GM18499 (cell line): Measurements from ENCODE around the gene CYTH3.
A peak's percentile ranks its signal among the peaks of the same experiment; 100 is the strongest.
"Not testable (repeated sequence)": the region's sequence is repeated elsewhere in the genome, so short reads cannot be mapped to it uniquely, and the experiment has no call there.

Source experiments
- ATAC-seq: cut with Tn5 transposase; IDR thresholded peaks from one replicate; pipeline ENCODE4 v1.9.1; 2021; ENCODE audit warnings: moderate number of reproducible peaks; ENCODE audit not compliant: insufficient read depth, unreplicated experiment

CYTH3 gene

DNA sequence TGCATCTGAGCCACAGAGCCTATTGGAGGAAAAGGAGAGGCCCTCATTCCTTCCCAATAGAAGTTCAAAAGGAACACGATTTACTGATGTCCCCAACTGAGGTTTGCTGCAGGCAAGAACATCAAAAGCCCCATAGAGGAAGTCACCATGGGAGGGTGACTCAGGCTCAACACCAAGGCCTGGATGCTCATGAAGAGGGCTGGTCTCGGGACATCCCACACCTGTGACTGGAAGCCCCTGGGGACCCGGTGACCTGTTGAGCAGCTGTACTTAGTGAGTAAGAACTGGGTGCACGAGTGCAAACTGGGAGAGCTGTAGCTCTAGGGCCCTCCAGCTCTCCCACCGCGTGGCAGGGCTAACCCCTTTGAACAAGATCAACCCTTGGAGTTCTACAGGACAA lies 38.0 kb downstream of the CYTH3 start:
- peak; percentile 49 for ATAC-seq

DNA sequence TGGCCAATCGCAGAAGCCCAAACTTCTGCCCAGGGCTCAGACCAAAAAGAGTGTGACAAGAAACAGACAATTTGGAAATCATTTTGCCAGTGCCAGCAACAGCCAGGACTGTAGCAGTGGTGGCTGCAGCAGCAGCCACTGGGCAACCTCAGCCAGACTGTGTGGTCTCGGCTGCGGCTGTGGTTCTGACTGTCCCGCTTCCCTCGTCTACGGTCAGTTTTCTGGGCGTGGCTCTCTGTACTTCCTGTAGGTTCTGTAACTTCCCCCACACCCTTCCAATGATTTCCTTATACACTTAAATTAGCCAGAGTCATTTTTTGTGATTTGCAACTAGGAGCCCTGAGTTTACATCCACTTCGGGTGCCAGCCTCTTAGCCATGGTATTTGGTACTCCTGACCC lies 39.9 kb downstream of the CYTH3 start:
- no peak for ATAC-seq

DNA sequence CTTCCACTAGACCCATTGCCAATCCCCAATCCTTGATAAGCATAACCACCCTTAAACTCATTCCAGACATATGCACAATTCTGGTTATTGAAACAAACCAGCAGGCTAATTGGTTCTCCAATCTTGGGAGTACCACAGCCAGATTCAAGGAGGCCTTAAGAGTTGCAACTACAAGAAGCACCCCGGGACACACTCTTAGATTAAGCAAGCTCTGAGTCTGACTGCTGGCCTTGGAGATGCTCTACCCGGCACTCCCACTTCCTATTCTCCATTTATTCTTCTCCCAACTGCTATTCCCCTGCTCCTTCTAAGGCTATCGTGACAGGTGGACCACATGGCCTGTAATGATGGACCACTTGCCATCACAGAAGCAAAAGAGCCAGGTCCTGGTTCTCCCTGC lies 40.3 kb downstream of the CYTH3 start:
- ATAC-seq, result no peak

DNA sequence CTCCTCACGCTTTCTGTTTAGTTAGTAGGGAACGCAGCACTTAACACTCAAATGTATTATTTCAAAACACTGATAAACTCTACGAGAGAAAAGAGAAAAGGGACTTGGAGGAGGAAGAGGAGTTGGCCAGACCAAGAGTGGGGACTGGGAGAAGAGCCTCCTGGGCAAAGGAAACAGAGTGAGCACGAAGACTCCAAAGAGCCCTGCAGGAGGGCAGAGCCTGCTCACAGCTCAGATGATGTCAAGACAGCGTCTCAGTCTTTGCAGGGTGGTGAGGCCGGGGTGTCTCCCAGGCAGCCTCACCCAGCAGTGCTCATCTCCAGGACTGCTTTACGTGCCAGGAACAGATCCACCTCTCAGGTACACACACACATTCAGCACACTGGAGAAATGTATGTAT lies 41.2 kb downstream of the CYTH3 start:
- ATAC-seq, result no peak

DNA sequence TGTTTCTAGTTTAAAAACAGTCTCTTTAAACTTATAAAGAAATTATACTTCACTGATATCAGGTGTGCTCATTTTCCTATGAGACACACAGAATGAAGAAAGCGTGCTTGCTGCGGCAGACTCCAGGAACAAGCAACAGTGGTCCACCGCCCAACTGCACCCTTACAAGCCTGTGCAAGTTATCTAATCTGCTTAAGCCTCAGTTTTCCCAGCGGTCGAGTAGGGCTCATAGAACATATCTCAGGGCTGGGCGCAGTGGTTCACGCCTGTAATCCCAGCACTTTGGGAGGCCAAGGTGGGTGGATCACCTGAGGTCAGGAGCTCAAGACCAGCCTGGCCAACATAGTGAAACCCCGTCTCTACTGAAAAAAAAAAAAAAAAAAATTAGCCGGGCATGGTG lies 43.1 kb downstream of the CYTH3 start:
- not testable (repeated sequence) for ATAC-seq

DNA sequence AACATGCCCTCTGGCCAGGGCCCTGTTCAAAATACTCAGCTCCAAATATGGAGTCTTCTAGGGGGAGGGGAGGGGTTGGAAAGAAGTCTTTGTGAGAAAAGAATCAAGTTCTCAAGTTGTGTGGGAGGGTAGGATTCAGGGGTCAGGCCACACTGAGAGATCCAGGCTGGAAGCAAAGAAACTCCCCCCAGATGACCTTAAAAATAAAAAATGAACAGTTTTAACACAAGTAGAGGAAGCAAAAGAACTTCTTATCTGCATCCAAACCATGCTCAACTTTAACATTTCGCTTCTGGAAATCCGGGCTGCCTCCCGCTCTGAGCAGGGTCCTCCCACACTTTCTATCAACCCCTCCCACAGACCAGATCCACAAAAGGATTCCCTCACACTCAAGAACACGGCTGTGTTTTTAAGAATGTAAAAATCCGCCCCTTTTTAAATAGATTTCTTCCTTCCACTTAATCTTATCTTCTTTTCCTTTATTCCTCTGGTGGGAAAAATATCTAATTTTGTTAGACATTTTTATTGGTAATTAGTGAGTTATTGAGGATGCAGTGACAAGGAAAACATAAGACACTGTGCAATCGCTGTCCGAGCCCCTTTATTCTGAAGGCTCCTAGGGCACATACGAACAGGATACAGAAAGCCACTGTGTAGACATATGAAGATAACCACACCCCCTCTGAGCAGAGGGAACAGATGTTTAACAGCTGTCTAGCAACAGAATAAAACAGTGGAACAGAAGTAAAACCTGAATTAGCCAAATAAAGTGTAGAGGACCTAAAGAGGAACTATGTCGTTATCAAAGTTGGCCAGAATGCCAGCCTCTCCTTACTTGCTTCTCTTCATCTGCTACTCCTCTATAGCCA lies 43.8 kb downstream of the CYTH3 start:
- peak; percentile 67 for ATAC-seq

DNA sequence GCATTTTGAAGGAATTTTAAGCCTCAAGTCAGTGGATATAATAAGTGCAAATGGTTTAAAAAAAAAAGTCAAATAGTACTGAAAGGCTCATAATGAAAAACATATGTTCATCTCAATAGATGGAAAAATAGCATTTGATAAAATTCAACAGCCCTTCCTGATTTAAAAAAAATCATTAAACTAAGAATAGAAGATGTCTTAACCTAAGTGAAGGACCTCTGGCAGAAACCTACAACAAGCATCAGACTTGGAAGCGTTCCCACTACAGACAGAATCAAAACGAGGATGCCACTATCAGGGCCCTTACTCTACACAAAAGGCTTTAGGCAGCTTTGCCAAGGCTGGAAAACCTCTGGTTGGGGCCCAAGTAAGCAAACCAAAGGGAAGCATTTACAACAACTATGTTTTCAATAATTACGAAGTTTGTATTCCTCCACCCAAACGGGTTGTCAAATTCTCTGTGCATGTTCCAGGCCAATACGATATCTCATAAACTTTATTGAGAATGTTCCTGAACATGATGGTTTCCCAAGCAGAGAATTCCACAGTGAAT lies 45.1 kb downstream of the CYTH3 start:
- no peak for ATAC-seq

DNA sequence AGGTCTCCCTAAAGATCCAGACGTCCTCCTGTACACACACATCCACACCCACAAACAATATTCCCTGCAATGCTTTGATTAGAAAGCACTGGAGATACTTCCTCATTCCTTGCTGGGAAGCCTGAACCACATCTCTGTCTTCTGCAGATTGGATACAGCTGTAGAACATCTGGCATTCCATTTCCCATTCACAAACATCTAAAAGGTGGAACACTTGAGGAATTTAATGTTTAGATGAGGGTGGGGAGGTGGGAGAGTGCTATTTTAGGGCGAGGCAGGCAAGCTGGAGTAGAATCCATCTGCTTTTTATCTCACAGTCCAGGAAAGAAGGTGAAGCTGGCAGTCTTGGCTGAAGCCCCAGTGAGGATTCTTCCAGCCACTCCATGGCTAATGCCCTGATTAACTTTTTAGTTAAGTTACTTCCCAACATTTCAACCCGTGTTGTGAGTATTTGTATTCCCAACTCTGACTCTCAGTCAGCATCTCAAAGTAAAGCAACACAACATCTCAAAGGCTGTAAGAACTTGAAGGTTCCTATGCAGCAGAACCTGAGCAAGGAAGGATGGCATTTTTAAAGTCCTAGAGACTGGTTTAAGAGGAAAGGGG lies 46.1 kb downstream of the CYTH3 start:
- ATAC-seq, result no peak

DNA sequence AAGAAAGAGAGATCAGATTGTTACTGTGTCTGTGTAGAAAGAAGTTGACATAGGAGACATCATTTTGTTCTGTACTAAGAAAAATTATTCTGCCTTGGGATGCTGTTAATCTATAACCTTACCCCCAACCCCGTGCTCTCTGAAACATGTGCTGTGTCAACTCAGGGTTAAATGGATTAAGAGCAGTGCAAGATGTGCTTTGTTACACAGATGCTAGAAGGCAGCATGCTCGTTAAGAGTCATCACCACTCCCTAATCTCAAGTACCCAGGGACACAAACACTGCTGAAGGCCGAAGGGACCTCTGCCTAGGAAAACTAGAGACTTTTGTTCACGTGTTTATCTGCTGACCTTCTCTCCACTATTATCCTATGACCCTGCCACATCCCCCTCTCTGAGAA lies 49.0 kb downstream of the CYTH3 start:
- not testable (repeated sequence) for ATAC-seq

DNA sequence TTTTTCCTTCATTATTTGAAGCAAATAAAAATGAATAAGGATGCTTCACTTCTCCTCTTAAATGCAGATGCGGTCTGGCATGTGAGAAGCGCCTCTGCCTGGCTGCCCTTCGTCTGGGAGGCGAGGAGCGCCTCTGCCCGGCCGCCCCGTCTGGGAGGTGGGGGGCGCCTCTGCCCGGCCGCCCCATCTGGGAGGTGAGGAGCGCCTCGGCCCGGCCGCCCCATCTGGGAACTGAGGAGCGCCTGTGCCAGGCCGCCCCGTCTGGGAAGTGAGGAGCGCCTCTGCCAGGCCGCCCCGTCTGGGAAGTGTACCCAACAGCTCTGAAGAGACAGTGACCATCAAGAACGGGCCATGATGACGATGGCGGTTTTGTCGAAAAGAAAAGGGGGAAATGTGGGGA lies 49.4 kb downstream of the CYTH3 start:
- ATAC-seq, result not testable (repeated sequence)

DNA sequence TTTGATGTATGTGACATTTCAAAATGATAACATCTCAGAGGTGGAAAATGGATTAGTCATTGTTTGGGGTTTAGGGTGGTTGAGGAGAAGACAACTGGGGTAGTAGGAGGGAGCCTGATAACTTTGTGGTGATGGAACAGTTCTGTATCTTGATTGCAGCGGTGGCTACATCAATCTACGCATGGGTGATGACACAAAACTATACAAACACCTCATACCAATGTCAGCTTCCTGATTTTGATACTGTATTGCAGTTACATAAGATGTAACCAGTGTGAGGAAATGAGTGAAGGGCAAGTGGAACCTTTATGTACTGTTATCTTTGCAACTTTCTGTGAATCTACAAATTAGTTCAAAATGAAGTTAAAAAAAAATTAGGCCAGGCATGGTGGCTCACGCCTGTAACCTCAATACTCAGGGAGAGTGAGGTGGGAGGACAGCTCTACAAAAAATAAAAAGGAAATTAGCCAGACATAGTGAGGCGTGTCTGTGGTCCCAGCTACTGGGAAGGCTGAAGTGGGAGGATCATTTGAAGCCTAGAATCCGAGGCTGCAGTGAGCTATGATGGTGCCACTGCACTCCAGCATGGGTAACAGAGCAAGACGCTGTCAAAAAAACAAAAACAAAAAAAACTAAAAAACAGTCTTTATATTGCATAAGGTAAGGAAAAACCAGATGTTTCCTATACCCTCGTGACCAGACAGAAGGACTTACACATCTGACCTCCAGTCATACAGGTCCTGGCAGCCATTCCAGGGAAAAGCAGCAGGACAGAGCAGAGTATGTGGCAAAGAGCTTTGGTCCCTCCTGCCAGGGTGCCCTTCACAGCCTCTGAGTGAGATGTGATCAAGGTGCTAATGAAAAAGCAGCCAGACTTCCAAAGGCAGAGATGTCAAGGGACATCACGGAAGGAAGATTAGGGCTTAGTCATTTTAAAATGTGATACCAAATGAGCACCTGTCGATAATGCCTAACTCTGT lies 50.8 kb downstream of the CYTH3 start:
- ATAC-seq, result no peak

DNA sequence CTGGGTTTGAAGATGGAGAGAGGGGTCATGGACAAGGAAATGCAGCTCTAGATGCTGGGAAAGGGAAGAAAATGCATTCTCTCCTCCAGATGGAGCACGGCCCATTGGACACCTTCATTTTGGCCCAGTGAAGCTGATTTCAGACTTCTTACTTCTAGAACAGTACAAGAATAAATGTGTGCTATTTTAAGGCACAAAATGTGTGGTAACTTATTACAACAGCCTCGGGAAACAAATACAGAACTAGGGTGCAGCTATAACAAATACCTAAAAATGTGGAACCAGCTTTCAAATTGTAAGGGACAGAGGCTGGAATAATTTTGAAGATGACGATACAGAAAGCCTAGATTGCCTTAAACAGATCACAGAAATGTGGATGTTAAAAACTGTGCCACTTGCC lies 54.1 kb downstream of the CYTH3 start:
- no peak for ATAC-seq

DNA sequence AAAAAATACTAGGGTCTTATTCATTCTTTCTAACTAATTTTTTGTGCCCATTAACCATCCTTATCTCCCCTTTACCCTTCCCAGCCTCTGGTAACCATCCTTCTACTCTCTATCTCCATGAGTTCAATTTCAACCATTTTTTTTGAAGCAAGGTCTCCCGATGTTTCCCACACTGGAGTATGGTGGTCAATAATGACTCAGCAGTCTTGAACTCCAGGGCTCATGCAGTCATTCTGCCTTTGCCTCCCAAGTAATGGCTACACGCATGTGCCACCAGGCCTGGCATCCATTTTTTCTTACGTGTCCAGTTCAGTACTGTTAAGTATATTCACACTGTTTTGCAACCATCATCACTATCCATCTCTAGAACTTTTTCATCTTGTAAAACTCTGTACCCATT lies 60.4 kb downstream of the CYTH3 start:
- no peak for ATAC-seq

DNA sequence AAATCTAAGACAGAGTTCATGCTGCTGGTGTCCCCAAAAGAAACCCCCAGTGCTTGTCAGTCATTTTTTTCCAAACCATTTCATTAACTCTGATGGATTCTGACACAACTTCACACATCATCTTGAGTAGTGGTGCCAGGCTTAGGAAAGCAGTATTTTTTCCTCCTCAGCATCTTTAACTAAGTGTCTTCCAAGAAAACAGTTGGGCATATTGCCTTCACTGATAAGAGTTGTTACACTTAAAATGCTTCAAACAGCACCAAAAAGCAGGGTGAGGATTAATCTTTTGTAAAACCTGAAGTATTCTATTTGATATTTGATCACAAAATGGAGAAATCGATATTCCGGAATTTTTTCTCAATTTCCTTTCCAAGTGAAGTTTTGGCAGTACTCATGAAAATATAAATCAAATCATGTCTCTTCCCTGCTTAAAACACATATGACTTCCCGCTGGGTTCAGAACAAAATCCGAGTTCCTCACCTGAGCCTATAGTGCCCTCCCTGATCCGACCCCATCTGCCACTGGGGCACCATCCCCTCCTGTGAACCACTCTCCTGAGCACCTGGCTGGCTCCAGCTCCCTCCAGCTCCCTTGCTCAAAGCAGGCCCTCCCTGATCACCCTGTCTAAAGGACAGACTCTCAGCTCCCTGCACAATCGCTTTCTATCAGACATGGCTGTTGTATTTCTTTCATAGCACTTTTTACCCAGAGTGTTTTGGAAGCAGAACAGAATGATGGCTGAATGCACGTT lies 61.6 kb downstream of the CYTH3 start:
- no peak for ATAC-seq

DNA sequence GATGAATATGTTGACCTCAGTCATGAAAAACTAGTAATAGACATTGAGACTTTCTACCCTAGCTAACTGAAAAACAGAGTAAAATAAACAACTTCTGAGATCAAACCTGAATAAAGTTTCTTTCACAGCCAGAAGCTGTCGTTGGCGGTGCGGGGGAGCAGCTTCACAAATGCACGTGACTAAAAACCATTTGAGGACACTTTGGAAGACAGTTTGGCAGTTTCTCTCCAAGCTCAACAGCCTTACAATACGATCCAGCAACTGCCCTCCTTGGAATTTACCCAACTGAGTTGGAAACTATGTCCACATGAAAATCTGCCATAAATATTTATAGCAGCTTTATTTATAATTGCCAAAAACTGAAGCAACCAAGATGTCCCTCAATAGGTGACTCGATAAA lies 63.1 kb downstream of the CYTH3 start:
- ATAC-seq, result no peak

DNA sequence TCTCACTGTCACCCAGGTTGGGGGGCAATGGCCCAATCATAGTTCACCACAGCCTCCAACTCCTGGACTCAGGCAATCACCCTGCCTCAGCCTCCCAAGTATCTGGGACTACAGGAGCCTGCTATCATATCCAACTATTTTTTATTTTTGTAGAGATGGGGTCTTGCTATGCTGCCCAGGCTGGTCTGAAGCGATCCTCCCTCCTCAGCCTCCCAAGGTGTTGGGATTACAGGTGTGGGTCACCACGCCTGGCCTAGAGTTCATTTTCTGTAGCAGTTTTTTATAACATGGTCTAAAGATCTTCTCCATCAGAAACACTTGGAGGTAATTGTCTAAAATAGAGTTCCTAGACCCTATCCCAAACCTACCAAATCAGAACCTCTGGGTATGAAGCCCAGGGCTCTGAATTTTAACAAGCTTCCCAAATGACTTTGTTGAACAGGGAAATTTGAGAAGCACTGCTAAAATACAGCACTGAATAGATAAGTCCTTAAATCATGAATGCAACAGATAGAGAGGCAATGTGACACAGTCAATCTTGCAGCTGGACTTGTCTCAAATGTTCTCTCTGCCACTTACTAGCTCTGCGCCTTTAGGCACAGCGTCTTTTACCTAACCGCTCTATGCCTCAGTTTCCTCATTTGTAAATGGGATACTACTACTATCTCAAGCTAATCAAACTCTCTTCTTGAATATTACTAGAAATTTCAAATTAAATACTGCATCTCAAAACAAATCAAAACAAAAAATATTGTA lies 63.7 kb downstream of the CYTH3 start:
- ATAC-seq, result no peak

DNA sequence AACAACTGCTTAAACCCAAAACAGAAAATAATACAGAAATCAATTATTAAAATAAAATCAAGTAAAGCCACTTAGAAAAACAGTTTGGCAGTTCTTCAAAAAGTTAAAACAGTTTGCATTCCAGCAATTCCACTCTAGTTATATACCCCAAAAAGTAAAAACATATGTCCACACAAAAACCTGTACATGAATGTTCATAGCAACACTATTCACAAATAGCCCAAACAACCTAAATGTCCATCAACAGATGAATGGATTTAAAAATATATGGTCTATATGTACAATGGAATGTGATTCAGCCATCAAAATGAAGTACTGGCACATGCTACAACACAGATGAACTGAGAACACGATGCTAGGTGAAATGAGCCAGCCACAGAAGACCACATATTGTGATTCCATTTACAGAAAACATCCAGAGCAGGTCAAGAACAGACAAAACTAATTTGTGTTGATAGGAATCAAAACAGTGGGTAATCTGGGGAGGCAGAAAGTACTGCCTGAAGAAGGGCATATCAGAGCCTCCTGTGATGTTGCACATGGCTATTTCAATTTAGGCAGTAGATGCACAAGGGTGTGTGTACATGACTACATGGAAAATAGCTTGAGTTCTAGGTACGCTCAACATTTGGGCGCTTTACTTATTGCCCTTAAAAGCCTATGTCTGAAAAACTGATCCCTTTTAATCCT lies 66.3 kb downstream of the CYTH3 start:
- ATAC-seq, result no peak

DNA sequence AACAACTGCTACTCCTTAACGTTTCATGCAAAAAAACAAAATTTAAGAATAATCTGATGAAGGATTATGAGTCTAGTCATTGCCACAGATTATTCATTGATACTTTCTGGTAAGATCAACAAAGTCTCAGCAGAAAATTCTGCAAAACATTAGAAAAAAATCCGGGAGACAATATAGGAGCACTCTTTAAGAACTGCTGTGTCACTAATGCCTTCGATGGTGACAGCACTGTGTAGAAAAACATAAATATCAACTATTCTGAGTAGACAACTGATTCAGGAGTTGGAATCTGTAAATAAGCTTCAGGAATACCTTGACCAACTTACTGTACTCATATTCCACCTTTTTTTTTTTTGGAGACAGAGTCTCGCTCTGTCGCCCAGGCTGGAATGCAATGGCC lies 69.0 kb downstream of the CYTH3 start:
- no peak for ATAC-seq

DNA sequence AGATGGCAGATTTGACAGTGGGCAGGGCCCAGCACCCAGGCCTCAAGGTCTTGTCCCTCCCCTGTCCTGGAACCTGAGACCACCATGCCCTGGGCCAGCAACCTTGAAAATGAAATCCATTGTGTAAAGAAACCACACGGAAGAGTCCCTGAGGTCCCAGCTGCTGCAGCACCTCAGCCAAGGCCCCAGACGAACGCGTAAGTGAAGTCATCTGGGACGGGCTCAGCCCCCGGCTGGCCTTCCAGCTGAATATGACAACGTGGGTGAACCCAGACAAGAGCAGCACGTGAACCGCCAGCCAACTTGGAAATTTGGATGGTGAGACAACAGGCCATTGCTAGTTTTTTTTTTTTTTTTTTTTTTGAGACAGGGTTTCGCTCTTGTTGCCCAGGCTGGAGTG lies 70.3 kb downstream of the CYTH3 start:
- ATAC-seq, result no peak
